HCT116 (cell line): Measurements from ENCODE around the gene NHERF2. TPM values are rescaled to one million over a fixed set of nuclear protein-coding genes. Genes with fewer than 3 reads are reported as not detected.
A peak's percentile ranks its signal among the peaks of the same experiment; 100 is the strongest.

Source experiments
- ATAC-seq: fragments of 200-7000 bp; cut with Tn5 transposase; 2 replicates; pipeline ENCODE4 v1.9.1; 2020; ENCODE audit warnings: mild to moderate bottlenecking, moderate library complexity
- BruUV-seq: library from RNA; stranded (reverse); fragments of 400-500 nt; replicated peaks from 2 replicates; lab custom pipeline; 2021; lab: Mats Ljungman, UMichigan
- CTCF ChIA-PET: fragments of 300-600 bp; sonication (Branson Sonifier 250); formaldehyde crosslinking; loops from one replicate; lab custom pipeline; 2021; ENCODE audit warnings: antibody characterized with exemption; lab: Charles Lee
- POLR2A ChIA-PET: fragments of 300-600, 350-600 bp; sonication (Branson Sonifier 250); formaldehyde crosslinking; loops from one replicate; lab custom pipeline; 2021; ENCODE audit warnings: antibody characterized with exemption; lab: Charles Lee
- RAD21 ChIA-PET, 2 experiments: fragments of 300-600 bp; sonication (Branson Sonifier 250); formaldehyde crosslinking; loops; one replicate each; lab custom pipeline; 2023; ENCODE audit warnings: low total read pairs in 2 of 2; ENCODE audit not compliant: uncharacterized antibody in 2 of 2, unreplicated experiment in 2 of 2, low non-redundant PET in 1 of 2; lab: Charles Lee
- DNase-seq: peaks from one replicate; pipeline ENCODE4 v3.0.0-alpha.2; 2010; ENCODE audit warnings: low read depth, low spot score
- H2AFZ ChIP-seq: fragments of 200-600 bp; shearing (Covaris generic), sonication (generic); 2 replicates; pipeline ENCODE4 v1.6.1; 2017; ENCODE audit warnings: low read depth, mixed run types, mixed read lengths, antibody characterized with exemption, low read length; ENCODE audit not compliant: poor library complexity, severe bottlenecking
- H3K27ac ChIP-seq: 2 replicates; pipeline ENCODE4 v1.5.1; 2012; ENCODE audit warnings: low read depth, low read length
- H3K27me3 ChIP-seq: fragments of 200-600 bp; sonication (generic); 2 replicates; pipeline ENCODE4 v1.6.1; 2016; ENCODE audit warnings: mixed run types, low read length, mixed read lengths; ENCODE audit not compliant: insufficient read depth
- H3K36me3 ChIP-seq, 2 experiments: fragments of 200-500 bp in 1 of 2; fragments of 200-600 bp in 1 of 2; sonication (Bioruptor generic) in 1 of 2; sonication (generic) in 1 of 2; 2 replicates each; pipeline versions ENCODE4 v1.5.1 to v1.6.1; 2014 to 2016; ENCODE audit warnings: low read length in 2 of 2, inconsistent platforms in 1 of 2, mixed read lengths in 1 of 2, mixed run types in 1 of 2; ENCODE audit not compliant: insufficient read depth in 2 of 2, control insufficient read depth in 1 of 2
- H3K4me1 ChIP-seq, 2 experiments: fragments of 200-600 bp in 1 of 2; sonication (generic) in 1 of 2; 2 replicates each; pipeline versions ENCODE4 v1.5.1 to v1.6.1; 2012 to 2017; ENCODE audit warnings: low read length in 2 of 2, inconsistent platforms in 1 of 2, mild to moderate bottlenecking in 1 of 2, mixed read lengths in 1 of 2, mixed run types in 1 of 2, moderate library complexity in 1 of 2; ENCODE audit not compliant: insufficient read depth in 2 of 2, control insufficient read depth in 1 of 2
- H3K4me2 ChIP-seq: fragments of 200-600 bp; sonication (generic); 2 replicates; pipeline ENCODE4 v1.6.1; 2017; ENCODE audit warnings: mixed run types, low read length, mixed read lengths
- H3K4me3 ChIP-seq, 2 experiments: fragments of 200-600 bp in 1 of 2; sonication (generic) in 1 of 2; replicated peaks in 1 of 2; 2 replicates each; pipeline ENCODE4 v1.5.1; 2011 to 2016; ENCODE audit warnings: low read length in 2 of 2, control low read depth in 1 of 2, low read depth in 1 of 2, mild to moderate bottlenecking in 1 of 2, mixed read lengths in 1 of 2, mixed run types in 1 of 2
- H3K79me2 ChIP-seq: fragments of 200-600 bp; sonication (generic); 2 replicates; pipeline ENCODE4 v1.6.1; 2017; ENCODE audit warnings: mild to moderate bottlenecking, mixed run types, low read length, moderate library complexity, mixed read lengths; ENCODE audit not compliant: insufficient read depth
- H3K9ac ChIP-seq: fragments of 200-600 bp; sonication (generic); 2 replicates; pipeline ENCODE4 v1.6.1; 2016; ENCODE audit warnings: low read length, mixed read lengths
- H3K9me2 ChIP-seq: fragments of 200-600 bp; sonication (generic), shearing (Covaris generic); 2 replicates; pipeline ENCODE4 v1.6.1; 2017; ENCODE audit warnings: mixed run types, mild to moderate bottlenecking, moderate library complexity; ENCODE audit not compliant: insufficient read depth
- H3K9me3 ChIP-seq, 2 experiments: fragments of 200-500 bp in 1 of 2; fragments of 200-600 bp in 1 of 2; sonication (Bioruptor generic) in 1 of 2; sonication (generic) in 1 of 2; 2 replicates each; pipeline ENCODE4 v1.6.1; 2014 to 2017; ENCODE audit warnings: low read length in 2 of 2, mixed read lengths in 2 of 2, inconsistent platforms in 1 of 2, low read depth in 1 of 2, mild to moderate bottlenecking in 1 of 2, mixed run types in 1 of 2, moderate library complexity in 1 of 2; ENCODE audit not compliant: control insufficient read depth in 1 of 2, insufficient read depth in 1 of 2
- H4K20me1 ChIP-seq: fragments of 200-600 bp; sonication (generic), shearing (Covaris generic); 2 replicates; pipeline ENCODE4 v1.6.1; 2017; ENCODE audit warnings: mixed run types, mild to moderate bottlenecking, moderate library complexity; ENCODE audit not compliant: insufficient read depth
- CEBPB ChIP-seq: IDR thresholded peaks from 2 replicates; pipeline ENCODE4 v1.6.1; 2012; ENCODE audit warnings: low read depth
- EZH2 ChIP-seq: fragments of 200-600 bp; sonication (generic); IDR thresholded peaks from 2 replicates; pipeline ENCODE4 v1.6.1; 2017; ENCODE audit warnings: antibody characterized with exemption, mixed run types
- POLR2AphosphoS5 ChIP-seq: IDR thresholded peaks from 2 replicates; pipeline ENCODE4 v1.6.1; 2011; ENCODE audit warnings: mild to moderate bottlenecking, low read depth, low read length, moderate library complexity
- SP1 ChIP-seq: IDR thresholded peaks from 2 replicates; pipeline ENCODE4 v1.6.1; 2012; ENCODE audit warnings: low read depth
- intact Hi-C: fragments of 100-400 bp; cut with micrococcal nuclease; formaldehyde crosslinking; loops from 2 replicates; pipeline ENCODE4 v1.10.0; 2022
- total RNA-seq: library from RNA; stranded (reverse); gene quantifications from one replicate; pipeline ENCODE4 v1.2.1, GENCODE V29; 2021; ENCODE audit not compliant: unreplicated experiment

Gene NHERF2
- total RNA-seq, 1 experiment from 2014 or later: 58.4 TPM

DNA sequence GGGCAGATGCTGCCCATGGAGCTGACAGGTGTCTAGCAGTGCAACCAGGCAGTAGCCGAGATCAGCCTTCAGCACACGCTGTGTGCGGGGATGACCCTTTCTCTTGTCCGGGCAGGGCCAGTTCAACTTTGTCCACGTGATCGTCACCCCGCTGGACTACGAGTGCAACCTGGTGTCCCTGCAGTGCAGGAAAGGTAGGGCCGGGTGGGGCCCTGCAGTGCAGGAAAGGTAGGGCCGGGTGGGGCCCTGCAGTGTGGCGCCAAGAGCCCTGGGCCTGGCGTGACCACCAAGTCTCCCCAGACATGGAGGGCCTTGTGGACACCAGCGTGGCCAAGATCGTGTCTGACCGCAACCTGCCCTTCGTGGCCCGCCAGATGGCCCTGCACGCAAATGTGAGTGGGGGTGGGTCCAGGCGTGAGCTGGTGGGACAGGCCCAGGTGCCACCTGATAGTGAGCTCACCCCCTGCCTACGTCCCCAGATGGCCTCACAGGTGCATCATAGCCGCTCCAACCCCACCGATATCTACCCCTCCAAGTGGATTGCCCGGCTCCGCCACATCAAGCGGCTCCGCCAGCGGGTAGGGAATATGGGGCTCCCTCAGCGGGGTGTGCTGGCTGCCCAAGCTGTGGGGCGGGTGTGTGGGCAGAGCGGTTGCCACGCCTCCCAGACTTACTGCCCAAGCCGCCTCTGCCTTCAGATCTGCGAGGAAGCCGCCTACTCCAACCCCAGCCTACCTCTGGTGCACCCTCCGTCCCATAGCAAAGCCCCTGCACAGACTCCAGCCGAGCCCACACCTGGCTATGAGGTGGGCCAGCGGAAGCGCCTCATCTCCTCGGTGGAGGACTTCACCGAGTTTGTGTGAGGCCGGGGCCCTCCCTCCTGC, 61.3 kb downstream of the NHERF2 start:
- H3K9me2 ChIP-seq: no peaks in the 10 kb centered on the region
- no peak for DNase-seq
- ATAC-seq: no peak
- no peaks in the 10 kb centered on the region for H3K27me3 ChIP-seq
- ChIA-PET RAD21 (no interaction called here), CTCF (no interaction called here), POLR2A (no interaction called here)
- no peak overlapping the region for H3K4me3 ChIP-seq
- H3K27ac ChIP-seq: no peak overlapping the region
- peak; percentile 10; the same call in 1 of the 2 replicates for TF ChIP-seq POLR2AphosphoS5
- no peak for TF ChIP-seq SP1
- no peak for TF ChIP-seq EZH2
- TF ChIP-seq CEBPB: no peak
- intact Hi-C loops: no loop called here
- H3K4me2 ChIP-seq: no peak overlapping the region
- H3K79me2 ChIP-seq: no peaks in the 10 kb centered on the region
- peaks cover 5 to 18% of the 10 kb centered on the region in 2 experiments; a peak in 2 of 4 replicates for H3K36me3 ChIP-seq
- H4K20me1 ChIP-seq: no peaks in the 10 kb centered on the region
- H3K9me3 ChIP-seq: no peaks in the 10 kb centered on the region
- H2AFZ ChIP-seq: no peak overlapping the region
- no TSS peak for BruUV-seq
- peaks cover 9 to 29% of the 10 kb centered on the region in 2 experiments for H3K4me1 ChIP-seq
- H3K9ac ChIP-seq: no peak overlapping the region

Other genes with a start within 250 kb of the NHERF2 start
- 31.6 TPM for gene SPSB3, start 244.3 kb upstream of the NHERF2 start, total RNA-seq
- 103 TPM for gene NUBP2, start 243.9 kb upstream of the NHERF2 start, total RNA-seq
- gene IGFALS, start 233.2 kb upstream of the NHERF2 start, total RNA-seq: 0.10 TPM
- gene HAGH, start 200.1 kb upstream of the NHERF2 start, total RNA-seq: 39.1 TPM
- 25.8 TPM for gene FAHD1, start 199.7 kb upstream of the NHERF2 start, total RNA-seq
- gene MEIOB, start 154.7 kb upstream of the NHERF2 start, total RNA-seq: 0.59 TPM
- not detected for gene HS3ST6, start 108.5 kb upstream of the NHERF2 start, total RNA-seq
- gene MSRB1, start 83.7 kb upstream of the NHERF2 start, total RNA-seq: 18.3 TPM
- gene RPL3L, start 72.2 kb upstream of the NHERF2 start, total RNA-seq: 0.93 TPM
- 273 TPM for gene NDUFB10, start 67.4 kb upstream of the NHERF2 start, total RNA-seq
- 6,265 TPM for gene RPS2, start 62.1 kb upstream of the NHERF2 start, total RNA-seq
- gene RNF151, start 60.0 kb upstream of the NHERF2 start, total RNA-seq: 0.30 TPM
- gene TBL3, start 54.8 kb upstream of the NHERF2 start, total RNA-seq: 68.9 TPM
- gene NOXO1, start 45.4 kb upstream of the NHERF2 start, total RNA-seq: 10.0 TPM
- 47.3 TPM for gene GFER, start 42.7 kb upstream of the NHERF2 start, total RNA-seq
- 11.5 TPM for gene SYNGR3, start 36.9 kb upstream of the NHERF2 start, total RNA-seq
- gene ZNF598, start 17.1 kb upstream of the NHERF2 start, total RNA-seq: 57.4 TPM
- gene NPW, start 7.1 kb upstream of the NHERF2 start, total RNA-seq: 226 TPM
- gene NTHL1, start 20.9 kb downstream of the NHERF2 start, total RNA-seq: 40.1 TPM
- 74.1 TPM for gene TSC2, start 21.1 kb downstream of the NHERF2 start, total RNA-seq
- 137 TPM for gene PKD1, start 109.0 kb downstream of the NHERF2 start, total RNA-seq
- gene RAB26, start 121.7 kb downstream of the NHERF2 start, total RNA-seq: 44.9 TPM
- 160 TPM for gene TRAF7, start 128.9 kb downstream of the NHERF2 start, total RNA-seq
- gene CASKIN1, start 169.7 kb downstream of the NHERF2 start, total RNA-seq: 5.9 TPM
- 58.7 TPM for gene MLST8, start 178.6 kb downstream of the NHERF2 start, total RNA-seq
- gene BRICD5, start 184.0 kb downstream of the NHERF2 start, total RNA-seq: 9.8 TPM
- gene PGP, start 187.9 kb downstream of the NHERF2 start, total RNA-seq: 32.6 TPM
- gene E4F1, start 196.7 kb downstream of the NHERF2 start, total RNA-seq: 40.7 TPM
- gene DNASE1L2, start 209.5 kb downstream of the NHERF2 start, total RNA-seq: 1.9 TPM
- 140 TPM for gene ECI1, start 224.7 kb downstream of the NHERF2 start, total RNA-seq
- 257 TPM for gene RNPS1, start 241.2 kb downstream of the NHERF2 start, total RNA-seq